Natural killer cell treated with Interleukin-12 subunit alpha and Interleukin-12 subunit beta and Interleukin-15 and Interleukin-18, amount 100 ng/mL, for 72 hours (primary cell): ENCODE results near the gene MYO5B. TPM values are rescaled to one million over a fixed set of nuclear protein-coding genes. Genes with fewer than 3 reads are reported as not detected.

Source experiments
- ATAC-seq, 2 donors: fragments of 150-1000 bp; cut with Tn5 transposase in 1 of 2; sonication (Bioruptor Pico), chemical (Tn5 transposase) in 1 of 2; 2 replicates each; pipeline ENCODE4 v1.10.0; 2021
- DNase-seq: peaks from one replicate; pipeline ENCODE4 v3.0.0; 2022; ENCODE audit warnings: low spot score
- H3K27ac Mint-ChIP-seq, 2 donors: 1 replicate in 1 of 2; 2 replicates in 1 of 2; pipeline ENCODE4 v1.8.0; 2022; ENCODE audit warnings: mixed read lengths in 2 of 2, mild to moderate bottlenecking in 1 of 2, moderate library complexity in 1 of 2
- H3K27me3 Mint-ChIP-seq, 2 donors: 1 replicate in 1 of 2; 2 replicates in 1 of 2; pipeline ENCODE4 v1.8.0; 2022; ENCODE audit warnings: mixed read lengths in 2 of 2
- H3K36me3 Mint-ChIP-seq: one replicate; pipeline ENCODE4 v1.8.0; 2022; ENCODE audit warnings: mixed read lengths
- H3K4me1 Mint-ChIP-seq, 2 donors: 1 replicate in 1 of 2; 2 replicates in 1 of 2; pipeline ENCODE4 v1.8.0; 2022; ENCODE audit warnings: low read depth in 2 of 2, mixed read lengths in 2 of 2, mild to moderate bottlenecking in 1 of 2
- H3K4me3 Mint-ChIP-seq: one replicate; pipeline ENCODE4 v1.8.0; 2022; ENCODE audit warnings: mixed read lengths
- H3K9me3 Mint-ChIP-seq: 2 replicates; pipeline ENCODE4 v1.8.0; 2022; ENCODE audit warnings: mixed read lengths
- total RNA-seq, 2 donors: library from RNA; stranded (reverse); gene quantifications; one replicate each; pipeline ENCODE4 v1.2.3, GENCODE V29; 2022

MYO5B gene
- total RNA-seq, 2 donors from 2014 or later = not detected

DNA sequence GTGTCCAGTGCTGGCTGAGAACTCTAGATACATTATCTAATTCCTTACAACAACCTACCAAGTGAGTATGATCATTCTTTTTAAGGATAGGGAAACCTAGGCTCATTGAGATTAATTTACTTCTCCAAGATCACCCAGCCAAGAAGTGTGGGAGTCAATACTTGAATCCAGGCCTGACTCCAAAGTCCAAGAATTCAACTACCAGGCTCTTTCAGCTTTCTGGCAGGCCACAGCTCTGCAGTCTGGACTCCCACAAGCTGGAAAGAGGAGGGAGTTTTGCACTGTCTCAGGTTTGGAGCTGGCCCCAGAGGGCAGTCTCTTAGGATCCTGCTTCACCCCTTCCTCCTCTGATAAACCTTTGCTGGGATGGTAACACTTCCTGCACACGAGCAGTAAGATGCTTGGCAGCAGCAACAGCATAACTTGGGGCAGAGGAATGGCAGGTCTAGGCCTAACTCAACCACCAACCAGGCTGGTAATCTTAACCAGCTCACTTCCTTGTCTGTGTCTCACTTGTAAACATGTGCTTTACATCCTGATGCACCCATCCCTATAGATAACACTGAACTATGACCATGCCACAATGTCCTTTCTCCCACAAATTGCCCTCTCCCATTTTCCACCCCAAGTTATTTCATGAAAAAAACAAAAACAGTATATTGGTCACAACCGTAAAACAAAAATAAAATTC is 270.5 kb downstream of the MYO5B start:
- peaks cover 29 to 64% of the 10 kb centered on the region in 2 donors for H3K27me3 Mint-ChIP-seq
- ATAC-seq (no peak), DNase-seq (no peak)
- peaks cover 3% of the 10 kb centered on the region for H3K9me3 Mint-ChIP-seq
- no peak overlapping the region for H3K4me3 Mint-ChIP-seq
- H3K36me3 Mint-ChIP-seq = no peaks in the 10 kb centered on the region
- H3K27ac Mint-ChIP-seq = no peak overlapping the region
- no peaks in the 10 kb centered on the region for H3K4me1 Mint-ChIP-seq

- Mint-ChIP-seq H3K27ac (no peak overlapping the region), H3K4me1 (no peaks in the 10 kb centered on the region), H3K36me3 (no peaks in the 10 kb centered on the region), H3K9me3 (peaks cover 3% of the 10 kb centered on the region), H3K27me3 (peaks cover 35 to 72% of the 10 kb centered on the region in 2 donors), H3K4me3 (no peak overlapping the region)
- DNase-seq (no peak), ATAC-seq (no peak)
Observed at GRCh38 chr18:49922228-49922627, 272.7 kb downstream of the MYO5B start.

- Mint-ChIP-seq H3K36me3 (no peaks in the 10 kb centered on the region), H3K9me3 (peaks cover 3% of the 10 kb centered on the region), H3K4me1 (no peaks in the 10 kb centered on the region), H3K27ac (no peak overlapping the region), H3K4me3 (no peak overlapping the region), H3K27me3 (peaks cover 32 to 67% of the 10 kb centered on the region in 2 donors)
- no peak for ATAC-seq
- no peak for DNase-seq
Observed at GRCh38 chr18:49921318-49921985, 273.5 kb downstream of the MYO5B start.

GRCh38 chr18:49920731-49921130 is 274.2 kb downstream of the MYO5B start:
- ATAC-seq = no peak
- H3K27ac Mint-ChIP-seq = no peak overlapping the region
- peaks cover 30 to 66% of the 10 kb centered on the region in 2 donors for H3K27me3 Mint-ChIP-seq
- H3K4me1 Mint-ChIP-seq = no peaks in the 10 kb centered on the region
- H3K4me3 Mint-ChIP-seq = no peak overlapping the region
- peaks cover 3% of the 10 kb centered on the region for H3K9me3 Mint-ChIP-seq
- no peaks in the 10 kb centered on the region for H3K36me3 Mint-ChIP-seq
- DNase-seq = no peak

GRCh38 chr18:49917742-49918141 is 277.2 kb downstream of the MYO5B start:
- Mint-ChIP-seq H3K27ac (no peak overlapping the region), H3K27me3 (peaks cover 35 to 56% of the 10 kb centered on the region in 2 donors)

GRCh38 chr18:49915352-49915751 is 279.6 kb downstream of the MYO5B start:
- DNase-seq (no peak), ATAC-seq (no peak)
- Mint-ChIP-seq H3K4me1 (no peaks in the 10 kb centered on the region), H3K4me3 (no peak overlapping the region), H3K9me3 (peaks cover 3% of the 10 kb centered on the region), H3K27ac (no peak overlapping the region), H3K36me3 (no peaks in the 10 kb centered on the region), H3K27me3 (peaks cover 28 to 37% of the 10 kb centered on the region in 2 donors)

More at GRCh38 chr18:49917742-49918141, 277.2 kb downstream of the MYO5B start:
- DNase-seq (no peak), ATAC-seq (no peak)
- no peaks in the 10 kb centered on the region for H3K36me3 Mint-ChIP-seq
- H3K4me3 Mint-ChIP-seq = no peak overlapping the region
- no peaks in the 10 kb centered on the region for H3K9me3 Mint-ChIP-seq
- H3K4me1 Mint-ChIP-seq = no peaks in the 10 kb centered on the region

- ATAC-seq = no peak
- Mint-ChIP-seq H3K36me3 (no peaks in the 10 kb centered on the region), H3K9me3 (peaks cover 3% of the 10 kb centered on the region), H3K27ac (no peak overlapping the region), H3K4me1 (no peaks in the 10 kb centered on the region), H3K27me3 (peaks cover 17 to 20% of the 10 kb centered on the region in 2 donors), H3K4me3 (no peak overlapping the region)
- DNase-seq = no peak
Observed at GRCh38 chr18:49913221-49913620, 281.7 kb downstream of the MYO5B start.

- peaks cover 16 to 18% of the 10 kb centered on the region in 2 donors for H3K27me3 Mint-ChIP-seq
- no peak overlapping the region for H3K4me3 Mint-ChIP-seq
- ATAC-seq (no peak), DNase-seq (no peak)
- no peak overlapping the region for H3K27ac Mint-ChIP-seq
- no peaks in the 10 kb centered on the region for H3K4me1 Mint-ChIP-seq
- no peaks in the 10 kb centered on the region for H3K36me3 Mint-ChIP-seq
- peaks cover 3% of the 10 kb centered on the region for H3K9me3 Mint-ChIP-seq
Observed at GRCh38 chr18:49911427-49911826, 283.5 kb downstream of the MYO5B start.

DNA sequence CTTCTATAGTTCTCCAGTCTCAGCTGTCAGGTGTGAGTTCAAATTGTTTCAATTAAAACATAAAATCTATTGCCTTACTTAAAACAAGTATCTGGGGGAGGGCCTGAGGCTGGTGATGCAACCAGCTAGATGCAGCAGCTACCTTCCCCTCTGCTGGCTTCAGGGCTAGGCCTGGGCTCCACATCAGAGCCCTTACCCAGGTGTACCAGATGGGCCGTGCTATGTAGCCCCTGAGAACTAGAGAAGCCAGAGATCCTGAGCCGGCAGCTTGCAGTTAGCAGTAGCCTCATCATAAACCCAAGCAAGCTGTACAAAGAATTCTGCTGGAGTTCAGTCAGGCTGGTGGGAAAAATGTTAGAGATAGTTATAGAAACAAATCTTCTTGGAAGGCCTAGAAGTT is 284.0 kb downstream of the MYO5B start:
- no peak overlapping the region for H3K4me3 Mint-ChIP-seq
- H3K27me3 Mint-ChIP-seq = peaks cover 17 to 18% of the 10 kb centered on the region in 2 donors

GRCh38 chr18:49910019-49910418 is 284.9 kb downstream of the MYO5B start:
- H3K36me3 Mint-ChIP-seq = no peaks in the 10 kb centered on the region
- no peak overlapping the region for H3K4me3 Mint-ChIP-seq
- ATAC-seq = no peak
- peaks cover 17 to 18% of the 10 kb centered on the region in 2 donors for H3K27me3 Mint-ChIP-seq
- DNase-seq = no peak
- peaks cover 0 to 2% of the 10 kb centered on the region in 2 donors for H3K4me1 Mint-ChIP-seq
- H3K27ac Mint-ChIP-seq = no peak overlapping the region
- peaks cover 3% of the 10 kb centered on the region for H3K9me3 Mint-ChIP-seq

More for the DNA sequence above, 284.0 kb downstream of the MYO5B start:
- no peak for ATAC-seq
- Mint-ChIP-seq H3K36me3 (no peaks in the 10 kb centered on the region), H3K4me1 (no peaks in the 10 kb centered on the region), H3K9me3 (peaks cover 3% of the 10 kb centered on the region), H3K27ac (no peak overlapping the region)
- DNase-seq = no peak

DNA sequence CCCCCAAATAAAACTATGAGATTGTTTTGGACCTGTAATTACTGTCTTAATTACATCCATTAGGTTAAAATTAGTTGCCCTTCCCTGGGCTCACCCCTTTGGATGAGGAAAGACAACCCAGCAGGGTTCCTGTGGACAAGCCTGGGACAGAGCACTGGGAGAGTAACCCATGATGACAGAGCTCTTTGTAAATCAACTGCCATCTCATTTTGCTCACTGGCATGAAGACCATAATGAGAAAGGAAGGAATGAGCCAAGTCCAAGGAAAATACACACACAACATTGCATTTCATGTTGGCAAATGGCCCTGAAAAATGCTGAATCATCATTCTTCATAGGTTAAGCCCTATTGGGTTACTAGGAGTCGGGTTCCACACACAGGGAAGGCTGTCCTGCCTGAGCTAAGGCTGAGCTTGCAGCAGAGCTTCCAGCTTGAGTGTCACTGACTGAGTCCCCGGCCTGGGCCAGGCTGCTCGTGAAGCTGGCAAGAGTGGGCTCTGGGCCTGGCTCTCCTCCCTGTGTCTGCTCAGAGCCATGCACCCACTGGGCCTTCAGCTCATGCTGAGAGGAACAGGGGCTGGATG is 287.5 kb downstream of the MYO5B start:
- H3K27ac Mint-ChIP-seq = no peak overlapping the region
- DNase-seq = no peak
- no peak for ATAC-seq
- H3K4me3 Mint-ChIP-seq = no peak overlapping the region
- no peaks in the 10 kb centered on the region for H3K36me3 Mint-ChIP-seq
- H3K27me3 Mint-ChIP-seq = peaks cover 8 to 13% of the 10 kb centered on the region in 2 donors
- H3K4me1 Mint-ChIP-seq = peaks cover 0 to 2% of the 10 kb centered on the region in 2 donors
- H3K9me3 Mint-ChIP-seq = peaks cover under 1% of the 10 kb centered on the region

GRCh38 chr18:49905771-49906170 is 289.2 kb downstream of the MYO5B start:
- DNase-seq (no peak), ATAC-seq (no peak)
- Mint-ChIP-seq H3K27me3 (peaks cover 16 to 19% of the 10 kb centered on the region in 2 donors), H3K4me1 (peaks cover 0 to 2% of the 10 kb centered on the region in 2 donors), H3K36me3 (no peaks in the 10 kb centered on the region), H3K9me3 (no peaks in the 10 kb centered on the region), H3K27ac (no peak overlapping the region), H3K4me3 (no peak overlapping the region)

DNA sequence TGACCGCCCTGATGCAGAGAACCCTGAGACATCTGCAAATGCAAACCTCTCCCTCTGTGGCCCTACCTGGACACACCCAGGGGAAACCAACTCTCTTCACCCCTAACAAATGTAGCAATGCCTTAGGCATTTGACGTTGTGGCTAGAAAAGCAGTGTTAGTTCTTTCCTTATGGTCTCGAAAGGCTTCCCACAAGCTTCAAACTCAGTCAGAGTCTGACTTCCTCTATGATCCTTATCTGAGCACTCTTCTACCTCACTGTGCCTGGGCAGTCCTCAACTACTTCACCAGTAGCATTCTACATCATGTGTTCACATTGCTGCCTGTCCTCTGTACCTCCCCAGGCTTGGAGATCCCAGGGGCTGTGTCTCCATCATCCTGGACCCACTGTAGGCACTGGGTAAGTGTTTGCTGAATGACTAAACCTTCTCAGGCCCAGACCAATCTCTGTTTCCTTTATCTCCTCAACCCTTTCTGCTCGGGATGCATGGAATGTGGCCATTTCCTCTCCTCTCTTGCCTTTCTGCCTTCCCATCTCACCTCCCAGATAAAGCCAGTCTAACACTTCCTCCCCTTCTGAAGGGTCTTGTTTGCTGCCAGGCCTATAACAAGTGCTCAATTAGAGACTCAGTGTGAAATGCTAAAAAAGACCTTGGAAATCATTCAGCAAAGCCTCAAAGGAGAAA is 289.9 kb downstream of the MYO5B start:
- Mint-ChIP-seq H3K9me3 (no peaks in the 10 kb centered on the region), H3K4me3 (no peak overlapping the region), H3K4me1 (peaks cover 0 to 2% of the 10 kb centered on the region in 2 donors), H3K27ac (no peak overlapping the region), H3K27me3 (peaks cover 16 to 21% of the 10 kb centered on the region in 2 donors), H3K36me3 (no peaks in the 10 kb centered on the region)
- ATAC-seq = no peak
- DNase-seq = no peak
